NCI-H2171 treated with DMSO at 0.1 percent for 48 hours (cell line): ENCODE data around the gene IMPG2.

Experiments used
- DNase-seq: peaks from one replicate; lab custom pipeline; 2025; lab: John Stamatoyannopoulos, UW

The IMPG2 gene

GRCh38 chr3:101273608-101274007 is 46.8 kb downstream of the IMPG2 start:
- DNase-seq = no peak

- DNase-seq = no peak
These were observed 47.2 kb downstream of the IMPG2 start for GRCh38 chr3:101273156-101273555.

- DNase-seq = no peak
These were observed 48.6 kb downstream of the IMPG2 start for GRCh38 chr3:101271728-101272127.

- DNase-seq = no peak
These were observed 50.2 kb downstream of the IMPG2 start for GRCh38 chr3:101270149-101270548.

GRCh38 chr3:101268971-101269671 is 51.3 kb downstream of the IMPG2 start:
- no peak for DNase-seq

GRCh38 chr3:101268141-101268540 is 52.2 kb downstream of the IMPG2 start:
- DNase-seq = no peak

- no peak for DNase-seq
These were observed 53.8 kb downstream of the IMPG2 start for GRCh38 chr3:101266566-101266965.

GRCh38 chr3:101266071-101266470 is 54.3 kb downstream of the IMPG2 start:
- DNase-seq = no peak

- DNase-seq = no peak
These were observed 57.8 kb downstream of the IMPG2 start for GRCh38 chr3:101262393-101263240.

GRCh38 chr3:101261506-101261905 is 58.9 kb downstream of the IMPG2 start:
- DNase-seq = no peak

- no peak for DNase-seq
These were observed 60.7 kb downstream of the IMPG2 start for GRCh38 chr3:101259485-101260341.

GRCh38 chr3:101256511-101256910 is 63.9 kb downstream of the IMPG2 start:
- DNase-seq = no peak

GRCh38 chr3:101255441-101255840 is 64.9 kb downstream of the IMPG2 start:
- DNase-seq = no peak

- DNase-seq = no peak
These were observed 67.0 kb downstream of the IMPG2 start for GRCh38 chr3:101253396-101253795.

GRCh38 chr3:101252945-101253344 is 67.4 kb downstream of the IMPG2 start:
- DNase-seq = no peak

GRCh38 chr3:101252307-101252706 is 68.1 kb downstream of the IMPG2 start:
- no peak for DNase-seq

GRCh38 chr3:101251441-101251840 is 68.9 kb downstream of the IMPG2 start:
- DNase-seq = no peak

- DNase-seq = no peak
These were observed 70.9 kb downstream of the IMPG2 start for GRCh38 chr3:101249522-101249921.

- no peak for DNase-seq
These were observed 71.6 kb downstream of the IMPG2 start for GRCh38 chr3:101248736-101249135.

GRCh38 chr3:101244212-101244575 is 76.2 kb downstream of the IMPG2 start:
- DNase-seq = no peak

- DNase-seq = no peak
These were observed 76.8 kb downstream of the IMPG2 start for GRCh38 chr3:101243285-101244211.
